DMS79 treated with DMSO at 0.1 percent for 48 hours (cell line): ENCODE results near the gene MLST8.
"Not testable (repeated sequence)": the region's sequence is repeated elsewhere in the genome, so short reads cannot be mapped to it uniquely, and the experiment has no call there.

Experiments used
- DNase-seq: peaks from one replicate; lab custom pipeline; 2025; lab: John Stamatoyannopoulos, UW

MLST8 gene

DNA sequence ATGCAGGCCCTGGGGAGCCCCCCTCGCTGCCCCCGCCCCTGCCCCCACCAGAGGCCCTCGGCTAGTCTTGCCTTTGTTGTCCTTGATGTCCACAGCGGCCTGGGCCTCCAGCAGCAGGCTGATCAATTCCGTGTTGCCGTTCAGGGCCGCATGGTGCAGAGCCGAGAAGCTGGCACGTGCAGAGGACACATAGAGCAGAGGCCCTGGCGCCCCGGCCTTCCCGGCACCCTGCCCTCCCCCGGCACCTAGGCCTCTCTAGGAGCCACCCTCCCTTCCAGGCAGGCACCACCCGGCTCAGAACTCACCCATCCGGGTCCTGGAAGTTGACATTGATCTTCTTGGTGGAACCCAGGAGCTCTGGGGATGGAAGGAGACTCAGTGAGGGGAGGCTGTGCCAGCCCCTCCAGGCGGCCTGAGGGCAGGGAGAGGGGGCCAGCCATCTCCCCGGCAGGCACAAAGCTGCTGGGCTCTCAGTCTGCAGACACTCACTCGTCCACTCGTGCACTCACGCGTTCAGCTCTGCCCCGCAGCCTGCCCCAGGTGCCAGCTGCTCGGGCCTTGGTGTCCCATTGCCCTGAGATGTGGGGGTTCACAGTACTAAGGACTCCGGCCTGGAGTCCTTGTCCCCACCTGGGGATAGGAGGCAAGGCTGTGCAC, 15.1 kb upstream of the MLST8 start:
- no peak for DNase-seq

DNA sequence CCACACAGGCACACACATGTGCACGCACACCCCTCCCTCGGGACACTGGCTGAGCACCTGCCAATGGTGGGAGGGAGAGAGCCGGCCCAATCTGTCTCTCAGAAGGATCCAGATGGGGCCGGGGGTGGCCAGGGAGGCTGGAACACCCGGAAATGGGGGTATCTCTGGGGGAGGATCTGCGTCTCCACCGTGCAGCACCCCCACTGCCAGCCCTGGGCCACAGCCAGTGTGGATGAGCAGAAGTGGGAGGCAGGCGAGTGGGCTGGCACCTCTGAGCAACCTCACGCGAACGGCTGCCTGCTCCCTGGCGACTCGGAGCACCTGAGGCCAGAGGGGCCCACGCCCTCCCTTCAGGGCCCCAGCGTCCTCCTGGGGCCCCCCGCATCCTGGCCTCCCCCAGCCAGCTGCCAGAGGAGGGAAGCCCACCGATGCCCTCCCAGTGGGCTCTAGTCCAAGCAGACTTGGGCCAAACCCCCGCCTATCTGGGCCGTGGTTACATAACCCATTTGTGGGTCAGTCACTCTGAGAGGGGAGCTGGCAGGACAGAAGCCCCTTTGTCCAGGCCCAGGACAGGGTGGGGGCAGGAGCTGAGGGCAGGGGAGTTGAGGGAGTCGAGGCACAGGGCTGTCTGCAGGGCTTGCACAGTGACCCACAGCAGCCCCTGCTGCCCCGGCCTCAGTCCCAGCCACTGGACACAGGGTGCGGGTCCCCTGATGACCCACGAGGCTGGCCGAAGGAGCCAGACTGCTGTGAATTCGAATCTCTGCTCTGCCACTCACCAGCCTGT, 14.4 kb upstream of the MLST8 start:
- no peak for DNase-seq

DNA sequence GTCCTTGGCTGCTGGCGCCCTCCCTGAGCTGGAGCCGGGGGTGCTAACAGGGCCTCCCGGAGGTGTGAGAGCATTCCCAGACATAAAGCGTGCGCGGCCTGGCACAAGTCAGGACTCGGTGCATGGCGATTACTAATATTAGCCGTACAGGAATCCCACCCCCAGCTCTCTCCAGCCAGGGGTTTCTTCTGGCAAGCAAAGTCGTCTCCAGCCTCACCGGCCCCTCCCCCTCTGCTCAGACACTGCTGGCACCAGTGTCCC, 13.9 kb upstream of the MLST8 start:
- DNase-seq = no peak

DNA sequence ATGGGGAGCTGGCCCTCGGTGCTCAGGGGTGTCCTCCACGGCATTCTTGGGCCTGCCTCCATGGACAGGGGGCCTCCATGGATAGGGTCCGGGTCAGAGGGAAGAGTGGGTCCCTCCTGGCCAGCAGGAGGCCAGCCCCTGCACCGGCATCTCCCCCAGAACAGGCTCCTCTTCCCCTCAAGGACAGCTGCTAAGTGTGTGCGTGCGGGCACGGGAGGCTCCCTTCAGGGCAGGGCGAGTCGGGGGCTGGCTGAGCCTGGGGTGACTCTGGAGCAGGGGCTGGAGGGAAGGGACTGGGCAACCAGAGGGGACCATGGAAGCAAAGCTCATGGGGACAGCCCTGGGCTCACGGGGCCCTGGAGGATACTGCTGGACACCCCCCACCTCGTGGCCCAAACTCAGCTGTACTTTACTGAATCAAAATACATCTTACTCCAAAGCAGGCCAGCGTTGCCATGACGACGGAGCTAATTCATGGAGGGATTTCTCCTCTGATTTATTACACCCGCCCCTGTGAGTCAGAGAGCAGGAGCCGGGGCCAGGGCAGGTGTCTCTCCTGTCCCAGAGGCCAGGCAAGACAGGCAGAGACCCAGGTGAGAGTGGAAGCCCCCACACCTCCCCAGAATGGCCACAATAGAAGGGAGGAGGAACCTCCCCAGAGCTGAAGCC, 11.0 kb upstream of the MLST8 start:
- no peak for DNase-seq

- peak; percentile 75 for DNase-seq
These were observed 10.4 kb upstream of the MLST8 start for GRCh38 chr16:2194852-2195321.

- DNase-seq = no peak
These were observed 9.7 kb upstream of the MLST8 start for GRCh38 chr16:2195322-2196161.

DNA sequence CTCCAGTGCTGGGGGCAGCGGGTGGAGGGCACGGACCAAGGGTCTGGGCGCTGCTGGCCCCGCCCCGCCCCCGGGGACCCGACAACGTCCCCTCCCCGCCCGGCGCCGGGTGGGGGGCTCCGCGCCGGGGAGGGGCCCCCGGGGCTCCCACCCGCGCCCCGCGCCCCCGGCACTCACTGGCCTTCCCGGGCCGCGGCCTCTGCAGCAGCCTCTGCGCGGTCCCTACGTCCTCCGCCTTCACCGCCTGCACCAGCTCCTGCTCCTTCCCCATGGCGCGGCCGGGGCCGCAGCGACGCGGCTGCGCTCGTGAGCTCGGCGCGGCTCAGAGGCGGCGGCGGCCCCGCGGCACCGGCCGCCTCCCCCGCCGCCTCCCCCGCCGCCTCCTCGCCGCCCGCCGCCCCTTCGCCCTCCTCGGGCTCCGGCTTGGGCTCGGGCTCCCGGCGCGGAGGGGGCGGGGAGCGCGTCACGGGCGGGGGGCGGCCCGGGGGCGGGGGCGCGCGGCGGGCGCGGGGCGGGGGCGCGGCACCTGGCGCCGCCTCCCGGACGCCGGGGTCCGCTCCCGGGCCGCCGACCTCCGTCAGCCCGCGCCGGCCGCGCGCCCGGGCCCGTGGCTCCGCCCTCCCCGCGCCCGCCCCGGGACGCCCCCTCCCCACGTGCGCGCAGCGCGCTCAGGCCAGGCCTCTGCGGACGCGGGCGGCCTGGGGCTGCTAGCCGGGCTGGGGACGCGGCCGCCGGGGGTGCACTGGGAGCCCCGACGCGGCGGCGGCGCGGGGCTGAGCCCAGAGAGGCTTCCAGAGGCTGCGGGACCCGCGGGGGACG, 8.9 kb upstream of the MLST8 start, which contains the start of gene CASKIN1:
Gene CASKIN1 (minus strand): TSS at position 444 of the 819 bp plus-strand sequence. CDS start 173 bp downstream, at position 271.
- DNase-seq = peak; percentile 4

- no peak for DNase-seq
These were observed 8.2 kb upstream of the MLST8 start for GRCh38 chr16:2196981-2197511.

DNA sequence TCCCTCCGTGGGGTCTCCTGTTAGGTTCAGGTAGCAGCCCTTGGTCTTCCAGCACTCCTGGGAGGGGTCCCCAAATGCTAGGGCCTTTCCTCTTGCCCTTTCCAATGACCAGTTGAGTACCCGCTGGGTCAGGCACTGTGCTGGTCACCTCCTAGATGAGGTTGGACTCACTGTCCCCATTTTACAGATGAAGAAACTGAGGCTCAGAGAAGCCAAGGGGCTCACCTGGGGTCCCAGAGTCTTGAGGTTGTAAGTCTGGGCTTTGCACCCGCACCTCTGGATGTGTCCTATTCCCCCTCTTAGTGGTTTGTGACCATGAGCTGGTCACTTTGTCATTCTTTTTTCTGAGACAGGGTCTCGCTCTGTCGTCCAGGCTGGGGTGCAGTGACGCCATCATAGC, 7.5 kb upstream of the MLST8 start:
- no peak for DNase-seq

DNA sequence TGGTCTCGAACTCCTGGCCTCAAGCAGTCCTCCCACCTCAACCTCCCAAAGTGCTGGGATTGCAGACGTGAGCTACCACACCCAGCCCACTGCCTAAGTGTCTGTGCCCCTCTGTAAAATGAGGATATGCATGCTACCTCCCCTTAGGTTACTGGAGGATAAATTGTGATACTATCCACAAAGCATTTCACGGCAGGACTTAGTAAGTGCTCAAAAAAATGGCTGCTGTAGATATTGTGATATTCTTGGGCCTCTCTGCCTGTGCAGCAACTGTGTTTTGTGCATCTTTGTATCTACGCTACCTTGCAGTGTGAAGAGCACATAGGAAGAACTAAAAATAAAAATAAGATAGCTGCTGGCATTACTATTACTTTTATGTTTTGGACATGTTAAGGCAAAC, 7.0 kb upstream of the MLST8 start:
- no peak for DNase-seq

DNA sequence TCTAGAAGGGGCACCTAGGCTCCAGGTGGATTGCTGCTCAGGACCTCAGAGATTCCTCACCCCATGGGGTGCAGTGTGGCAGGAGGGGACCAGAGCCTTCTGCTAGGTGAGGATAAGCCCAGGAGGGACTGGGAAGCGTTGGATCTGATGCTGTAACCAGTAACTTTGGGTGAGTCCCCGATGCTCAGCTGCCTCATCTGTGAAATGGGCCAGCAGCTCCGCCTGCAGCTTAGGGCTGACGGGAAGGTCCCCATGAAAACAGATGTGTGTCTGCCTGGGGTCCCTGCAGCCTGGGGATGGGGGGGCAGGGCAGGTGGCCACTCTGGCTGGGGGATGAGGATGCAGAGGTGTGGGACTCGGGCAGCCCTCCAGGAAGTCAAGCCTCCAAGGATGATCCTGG, 6.2 kb upstream of the MLST8 start:
- no peak for DNase-seq

- no peak for DNase-seq
These were observed 5.6 kb upstream of the MLST8 start for GRCh38 chr16:2199621-2200139.

DNA sequence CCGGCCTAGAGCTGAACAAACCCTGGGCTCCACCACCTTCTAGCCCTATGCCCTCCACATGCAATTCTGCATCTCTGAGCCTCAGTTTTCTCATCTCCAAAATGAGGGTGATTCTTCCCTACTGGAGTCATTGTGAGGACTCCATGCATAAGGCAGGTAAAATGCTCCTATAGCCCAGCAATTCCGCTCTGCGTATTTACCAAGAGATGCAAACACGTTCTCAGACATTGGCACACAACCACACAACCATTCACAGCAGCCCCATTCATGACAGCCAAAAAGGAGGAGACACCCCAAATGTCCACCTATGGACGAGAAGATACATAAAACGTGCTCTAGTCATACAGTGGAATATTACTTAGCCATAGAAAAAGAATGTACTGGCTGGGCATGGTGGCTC, 4.9 kb upstream of the MLST8 start:
- no peak for DNase-seq

DNA sequence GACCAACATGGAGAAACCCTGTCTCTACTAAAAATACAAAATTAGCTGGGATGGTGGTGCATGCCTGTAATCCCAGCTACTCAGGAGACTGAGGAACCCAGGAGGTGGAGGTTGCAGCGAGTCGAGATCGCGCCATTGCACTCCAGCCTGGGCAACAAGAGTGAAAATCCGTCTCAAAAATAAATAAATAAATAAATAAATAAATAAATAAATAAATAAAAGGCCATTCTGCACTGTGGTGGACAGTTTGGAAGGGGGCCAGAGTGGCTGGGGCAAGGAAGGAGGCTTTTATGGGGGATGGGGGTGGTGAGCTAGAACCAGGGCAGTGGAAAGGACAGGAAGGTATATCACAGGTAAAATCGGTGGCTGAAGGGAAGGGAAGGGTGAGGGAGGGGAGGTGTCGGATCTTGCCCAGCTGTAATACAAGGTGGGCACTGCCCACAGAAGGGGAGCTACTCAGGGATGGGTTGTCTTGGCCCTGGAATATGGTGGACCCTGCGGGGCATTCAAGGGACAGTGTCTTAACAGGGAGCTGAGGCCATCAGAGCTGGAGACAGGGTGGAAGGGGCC, 2.0 kb upstream of the MLST8 start:
- not testable (repeated sequence) for DNase-seq

DNA sequence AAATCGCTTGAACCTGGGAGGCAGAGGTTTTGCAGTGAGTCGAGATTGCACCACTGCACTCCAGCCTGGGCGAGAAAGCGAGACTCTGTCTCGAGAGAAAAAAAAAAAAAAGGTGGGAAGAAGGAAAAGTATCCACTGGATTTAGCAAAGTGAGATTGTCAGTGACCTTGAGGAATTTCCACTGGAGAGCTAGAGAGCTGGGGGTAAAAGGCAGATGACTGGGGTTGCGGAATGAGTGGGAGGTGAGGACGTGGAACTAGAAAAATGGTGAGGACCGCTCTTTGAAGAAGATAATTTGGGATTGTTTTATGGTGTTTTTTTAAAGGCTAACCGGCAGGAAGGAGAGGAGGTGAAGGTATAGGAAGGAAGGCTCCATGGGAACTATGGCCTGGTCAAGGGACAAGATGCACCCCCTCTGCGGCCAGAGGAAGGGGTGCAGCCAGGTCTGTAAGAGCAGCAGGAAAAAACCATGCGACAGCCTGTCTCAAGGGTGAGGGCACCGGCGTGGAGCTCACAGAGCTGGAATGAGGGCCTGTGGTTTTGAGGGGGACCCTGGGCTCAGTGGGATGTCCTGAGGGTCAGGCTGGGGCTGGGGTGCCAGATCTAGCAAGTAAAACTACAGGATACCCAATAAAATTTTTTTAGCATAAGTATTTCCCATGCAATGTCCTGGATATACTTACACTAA, 694 bp upstream of the MLST8 start:
- DNase-seq = no peak

DNA sequence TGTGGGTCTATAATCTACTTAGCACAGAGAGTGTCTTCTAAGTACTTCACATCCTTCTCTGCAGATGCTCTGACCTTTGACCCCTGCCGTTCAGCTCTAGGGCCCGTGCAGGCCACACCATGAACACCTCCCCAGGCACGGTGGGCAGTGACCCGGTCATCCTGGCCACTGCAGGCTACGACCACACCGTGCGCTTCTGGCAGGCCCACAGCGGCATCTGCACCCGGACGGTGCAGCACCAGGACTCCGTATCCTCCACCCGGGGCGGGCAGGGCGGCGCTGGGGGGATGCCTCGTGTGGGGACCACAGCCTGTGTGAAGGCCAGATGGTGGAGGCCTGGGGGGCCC, 686 bp downstream of the MLST8 start:
- no peak for DNase-seq

GRCh38 chr16:2206420-2206779, 1.1 kb downstream of the MLST8 start:
- no peak for DNase-seq

DNA sequence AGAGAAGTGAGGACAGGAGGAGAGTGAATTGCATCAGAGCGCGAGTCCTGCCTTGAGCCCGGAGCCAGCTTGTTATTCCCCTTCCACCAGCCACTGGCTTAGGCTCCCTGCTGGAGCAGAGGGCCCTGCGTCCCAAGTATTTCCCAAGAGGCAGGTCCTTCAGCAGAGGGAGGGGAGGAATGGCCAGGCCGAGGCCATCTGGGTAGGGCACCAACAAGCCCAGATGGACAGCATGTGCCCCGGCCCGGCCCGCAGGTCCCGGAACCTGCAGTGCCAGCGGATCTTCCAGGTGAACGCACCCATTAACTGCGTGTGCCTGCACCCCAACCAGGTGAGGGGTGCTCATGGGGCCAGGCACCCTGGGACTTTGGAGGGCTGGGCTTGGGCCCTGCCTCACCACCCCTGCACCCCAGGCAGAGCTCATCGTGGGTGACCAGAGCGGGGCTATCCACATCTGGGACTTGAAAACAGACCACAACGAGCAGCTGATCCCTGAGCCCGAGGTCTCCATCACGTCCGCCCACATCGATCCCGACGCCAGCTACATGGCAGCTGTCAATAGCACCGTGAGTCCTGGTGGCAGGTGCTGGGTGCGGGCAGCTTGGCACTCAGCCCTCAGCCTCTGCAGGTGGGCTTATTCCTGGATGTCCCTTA, 1.7 kb downstream of the MLST8 start:
- no peak for DNase-seq

GRCh38 chr16:2207872-2208271, 2.6 kb downstream of the MLST8 start:
- DNase-seq = no peak

DNA sequence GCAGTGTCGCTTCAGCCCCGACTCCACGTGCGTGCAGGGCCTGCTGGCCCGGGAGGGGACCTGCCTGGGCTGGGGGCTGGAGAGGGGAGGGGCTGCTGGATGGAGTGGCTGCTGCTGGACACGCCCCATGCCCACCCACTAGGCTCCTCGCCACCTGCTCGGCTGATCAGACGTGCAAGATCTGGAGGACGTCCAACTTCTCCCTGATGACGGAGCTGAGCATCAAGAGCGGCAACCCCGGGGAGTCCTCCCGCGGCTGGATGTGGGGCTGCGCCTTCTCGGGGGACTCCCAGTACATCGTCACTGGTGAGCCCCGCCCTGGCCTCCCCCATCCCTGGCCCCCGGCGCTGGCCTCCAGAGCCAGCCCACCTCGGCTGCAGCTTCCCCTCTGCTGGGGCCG, 3.1 kb downstream of the MLST8 start:
- no peak for DNase-seq
